Measurements from ENCODE around the gene PISD. TPM values are rescaled to one million over a fixed set of nuclear protein-coding genes. Genes with fewer than 3 reads are reported as not detected.
"Not testable (repeated sequence)": the region's sequence is repeated elsewhere in the genome, so short reads cannot be mapped to it uniquely, and the experiment has no call there.

The PISD gene
- total and polyA plus RNA-seq, 9 donors, result 12.0 to 60.2 (median 33.5) TPM

DNA sequence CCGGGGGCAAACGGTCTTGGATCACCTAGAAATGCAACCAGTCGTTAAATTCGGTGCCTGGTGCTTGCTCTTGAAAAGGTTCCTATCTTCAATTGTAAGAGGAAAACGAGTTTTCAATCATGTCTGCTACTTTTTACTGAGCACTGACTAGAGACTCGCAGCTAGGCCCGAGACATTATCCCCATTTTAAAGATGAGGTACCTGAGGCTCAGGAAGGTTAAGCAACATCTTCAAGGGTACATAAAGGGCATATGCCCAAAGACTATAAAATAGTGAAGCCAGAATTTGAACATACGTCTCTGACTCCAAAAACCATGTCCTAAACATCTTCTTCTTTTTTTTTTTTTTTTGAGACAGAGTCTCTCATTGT lies 638 bp upstream of the PISD start:
- no peaks in the 10 kb centered on the region for H3K9me3 ChIP-seq
- H3K27ac ChIP-seq, result no peak overlapping the region
- H3K4me1 ChIP-seq (ENCODE audit: insufficient read depth), result peaks cover 5% of the 10 kb centered on the region
- no peak for DNase-seq
- H3K36me3 ChIP-seq, result no peaks in the 10 kb centered on the region
- intact Hi-C loops (cut with DNase I), result no loop called here
- peak overlapping the region; percentile 53 for H3K4me3 ChIP-seq
- 59 to 67% (median 60%) methylated on average over 8 of the region's 8 CpGs for WGBS, 3 donors
- TF ChIP-seq, protein P1, sequence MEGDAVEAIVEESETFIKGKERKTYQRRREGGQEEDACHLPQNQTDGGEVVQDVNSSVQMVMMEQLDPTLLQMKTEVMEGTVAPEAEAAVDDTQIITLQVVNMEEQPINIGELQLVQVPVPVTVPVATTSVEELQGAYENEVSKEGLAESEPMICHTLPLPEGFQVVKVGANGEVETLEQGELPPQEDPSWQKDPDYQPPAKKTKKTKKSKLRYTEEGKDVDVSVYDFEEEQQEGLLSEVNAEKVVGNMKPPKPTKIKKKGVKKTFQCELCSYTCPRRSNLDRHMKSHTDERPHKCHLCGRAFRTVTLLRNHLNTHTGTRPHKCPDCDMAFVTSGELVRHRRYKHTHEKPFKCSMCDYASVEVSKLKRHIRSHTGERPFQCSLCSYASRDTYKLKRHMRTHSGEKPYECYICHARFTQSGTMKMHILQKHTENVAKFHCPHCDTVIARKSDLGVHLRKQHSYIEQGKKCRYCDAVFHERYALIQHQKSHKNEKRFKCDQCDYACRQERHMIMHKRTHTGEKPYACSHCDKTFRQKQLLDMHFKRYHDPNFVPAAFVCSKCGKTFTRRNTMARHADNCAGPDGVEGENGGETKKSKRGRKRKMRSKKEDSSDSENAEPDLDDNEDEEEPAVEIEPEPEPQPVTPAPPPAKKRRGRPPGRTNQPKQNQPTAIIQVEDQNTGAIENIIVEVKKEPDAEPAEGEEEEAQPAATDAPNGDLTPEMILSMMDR (IDR thresholded peaks at IDR 0.05), result no peak
- TF ChIP-seq EP300 (IDR thresholded peaks at IDR 0.05), result no peak
- no peak for TF ChIP-seq POLR2A (IDR thresholded peaks at IDR 0.05)
- no peaks in the 10 kb centered on the region for H3K27me3 ChIP-seq

DNA sequence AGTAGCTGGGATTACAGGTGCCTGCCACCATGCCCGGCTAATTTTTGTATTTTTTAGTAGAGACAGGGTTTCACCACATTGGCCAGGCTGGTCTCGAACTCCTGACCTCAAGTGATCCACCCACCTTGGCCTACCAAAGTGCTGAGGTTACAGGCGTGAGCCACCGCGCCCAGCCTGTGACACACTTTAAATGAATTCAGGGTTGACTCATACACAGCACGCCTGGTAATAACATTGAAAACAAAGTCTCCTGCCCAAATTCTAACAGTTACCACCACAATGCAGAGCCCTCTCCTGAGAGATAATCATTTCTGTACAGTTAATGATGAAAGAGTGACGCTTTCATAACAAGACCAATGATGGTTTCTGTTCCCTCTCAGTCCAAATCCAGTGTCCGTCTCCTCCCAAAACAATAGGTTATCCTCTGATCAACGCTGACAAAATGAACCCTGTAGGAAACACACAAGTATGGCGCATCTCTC lies 1.1 kb downstream of the PISD start:
- not testable (repeated sequence) for DNase-seq

DNA sequence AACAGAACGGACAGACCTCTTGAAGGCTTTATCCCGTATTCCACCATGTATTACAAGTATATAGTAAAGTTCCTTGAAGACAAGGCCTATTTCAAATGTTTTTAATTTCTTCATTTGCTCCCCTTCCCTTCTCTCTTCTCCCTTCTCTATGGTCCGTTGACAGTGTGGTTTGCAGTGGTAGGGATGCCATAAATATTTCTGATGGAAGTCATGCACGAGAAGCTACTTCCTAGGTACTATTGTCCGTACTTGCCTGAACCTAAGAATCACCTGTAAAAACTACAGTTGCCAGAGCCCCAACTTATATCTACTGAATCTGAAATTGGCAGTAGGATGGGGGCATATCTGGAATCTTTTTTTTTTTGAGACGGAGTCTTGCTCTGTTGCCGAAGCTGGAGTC lies 2.8 kb downstream of the PISD start:
- DNase-seq, result no peak
- Histone ChIP-seq H3K27ac (no peak overlapping the region), H3K27me3 (no peaks in the 10 kb centered on the region), H3K36me3 (no peaks in the 10 kb centered on the region), H3K9me3 (no peaks in the 10 kb centered on the region), H3K4me1 (ENCODE audit: insufficient read depth) (peaks cover 5% of the 10 kb centered on the region), H3K4me3 (no peak overlapping the region)
- 72 to 81% (median 79%) methylated on average over 7 of the region's 7 CpGs for WGBS, 3 donors
- intact Hi-C loops (cut with DNase I), result no loop called here
- TF ChIP-seq EP300 (IDR thresholded peaks at IDR 0.05), result no peak
- TF ChIP-seq, protein P1 (IDR thresholded peaks at IDR 0.05), result no peak
- TF ChIP-seq POLR2A (IDR thresholded peaks at IDR 0.05), result no peak

More for the DNA sequence above, 1.1 kb downstream of the PISD start:
- H3K27me3 ChIP-seq; H3K36me3 ChIP-seq; H3K4me1 ChIP-seq (ENCODE audit: insufficient read depth); intact Hi-C loops (cut with DNase I); H3K9me3 ChIP-seq; H3K27ac ChIP-seq: not testable (repeated sequence)
- WGBS, 3 donors, result 58 to 72% (median 69%) methylated on average over 10 of the region's 10 CpGs
- H3K4me3 ChIP-seq, result peak overlapping the region; percentile 53

DNA sequence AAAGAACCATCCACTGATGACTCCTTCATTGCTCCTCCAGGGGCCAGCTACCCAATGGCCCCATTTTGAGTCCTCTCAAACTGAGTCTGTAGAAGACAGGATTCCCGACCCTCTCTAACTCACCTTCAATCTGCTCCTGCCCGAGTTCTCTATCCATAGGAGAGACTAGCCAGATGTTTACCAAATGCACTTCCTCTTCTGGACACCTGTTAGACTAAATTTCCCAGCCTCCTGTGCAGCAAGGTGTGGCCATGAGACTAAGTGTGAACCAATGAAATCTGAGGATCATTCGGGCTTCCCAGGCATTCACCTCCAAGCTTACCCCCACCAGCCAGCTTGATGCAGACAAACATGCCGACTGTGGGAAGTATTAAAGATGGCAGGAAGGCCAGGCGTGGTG lies 7.6 kb downstream of the PISD start:
- no peak for DNase-seq
- Histone ChIP-seq H3K9me3 (no peaks in the 10 kb centered on the region), H3K27me3 (no peaks in the 10 kb centered on the region), H3K36me3 (no peaks in the 10 kb centered on the region), H3K4me1 (ENCODE audit: insufficient read depth) (no peaks in the 10 kb centered on the region), H3K27ac (no peak overlapping the region), H3K4me3 (no peak overlapping the region)
- WGBS, 3 donors, result 89 to 95% (median 91%) methylated on average over 5 of the region's 5 CpGs
- TF ChIP-seq, protein P1 (IDR thresholded peaks at IDR 0.05), result no peak
- no peak for TF ChIP-seq EP300 (IDR thresholded peaks at IDR 0.05)
- TF ChIP-seq POLR2A (IDR thresholded peaks at IDR 0.05), result no peak
- intact Hi-C loops (cut with DNase I), result no loop called here

- Histone ChIP-seq H3K27me3 (no peaks in the 10 kb centered on the region), H3K27ac (no peak overlapping the region), H3K4me3 (no peak overlapping the region), H3K9me3 (no peaks in the 10 kb centered on the region), H3K4me1 (ENCODE audit: insufficient read depth) (no peaks in the 10 kb centered on the region), H3K36me3 (no peaks in the 10 kb centered on the region)
- WGBS, 3 donors, result 82 to 96% (median 87%) methylated on average over 2 of the region's 2 CpGs
- no peak for DNase-seq
- intact Hi-C loops (cut with DNase I), result no loop called here
- TF ChIP-seq EP300 (IDR thresholded peaks at IDR 0.05) (no peak), POLR2A (IDR thresholded peaks at IDR 0.05) (no peak)
- TF ChIP-seq, protein P1 (IDR thresholded peaks at IDR 0.05), result no peak
These were observed 8.1 kb downstream of the PISD start for GRCh38 chr22:31653944-31654343.
